SK-N-SH (cell line): ENCODE measurements around the gene DUS2. TPM values are rescaled to one million over a fixed set of nuclear protein-coding genes. Genes with fewer than 3 reads are reported as not detected.
"Not testable (repeated sequence)": the region's sequence is repeated elsewhere in the genome, so short reads cannot be mapped to it uniquely, and the experiment has no call there.

Experiments used
- CTCF ChIA-PET: fragments of 300-600, 350-600 bp; formaldehyde crosslinking; extraction: SDS; loops from one replicate; lab custom pipeline; 2021; lab: Yijun Ruan, JAX
- POLR2A ChIA-PET: fragments of 350-600 bp; sonication (Branson Sonifier 250); formaldehyde crosslinking; extraction: SDS; loops from one replicate; lab custom pipeline; 2020; ENCODE audit warnings: antibody characterized with exemption, inconsistent platforms; lab: Yijun Ruan, JAX
- DNase-seq: peaks from one replicate; pipeline ENCODE4 v3.0.0; 2012
- H2AFZ ChIP-seq: fragments of 200-600 bp; sonication (generic); 2 replicates; pipeline ENCODE4 v1.8.1; 2016; ENCODE audit warnings: antibody characterized with exemption, mild to moderate bottlenecking, low read depth
- H3F3A ChIP-seq: fragments of 200-600 bp; sonication (generic); replicated peaks from 2 replicates; pipeline ENCODE3; 2016; ENCODE audit warnings: antibody characterized with exemption, mild to moderate bottlenecking; ENCODE audit not compliant: insufficient read depth
- H3K27ac ChIP-seq, 2 experiments: fragments of 200-500 bp in 1 of 2; fragments of 200-600 bp in 1 of 2; sonication (Bioruptor generic) in 1 of 2; sonication (generic), shearing (Covaris generic) in 1 of 2; 2 replicates each; pipeline versions ENCODE4 v1.5.1 to v1.6.1; 2014 to 2016; ENCODE audit warnings: low read depth in 2 of 2, inconsistent platforms in 1 of 2, low read length in 1 of 2, mild to moderate bottlenecking in 1 of 2, mixed read lengths in 1 of 2
- H3K27me3 ChIP-seq: fragments of 200-600 bp; sonication (generic), shearing (Covaris generic); 2 replicates; pipeline ENCODE4 v1.6.1; 2016; ENCODE audit warnings: mixed run types; ENCODE audit not compliant: insufficient read depth
- H3K36me3 ChIP-seq, 2 experiments: fragments of 200-500 bp in 1 of 2; fragments of 200-600 bp in 1 of 2; sonication (Bioruptor generic) in 1 of 2; sonication (generic) in 1 of 2; replicated peaks in 1 of 2; 2 replicates each; pipeline versions ENCODE3 to v1.5.1; 2014 to 2016; ENCODE audit warnings: low read length in 1 of 2, mild to moderate bottlenecking in 1 of 2; ENCODE audit not compliant: insufficient read depth in 2 of 2, control insufficient read depth in 1 of 2
- H3K4me1 ChIP-seq, 2 experiments: fragments of 200-500 bp in 1 of 2; fragments of 200-600 bp in 1 of 2; sonication (Bioruptor generic) in 1 of 2; sonication (generic), shearing (Covaris generic) in 1 of 2; 2 replicates each; pipeline versions ENCODE4 v1.5.1 to v1.6.1; 2014 to 2016; ENCODE audit warnings: low read depth in 1 of 2, low read length in 1 of 2, mixed run types in 1 of 2; ENCODE audit not compliant: insufficient read depth in 2 of 2, control insufficient read depth in 1 of 2
- H3K4me2 ChIP-seq: fragments of 200-600 bp; sonication (generic), shearing (Covaris generic); 2 replicates; pipeline ENCODE4 v1.6.1; 2017; ENCODE audit warnings: mixed run types
- H3K4me3 ChIP-seq, 2 experiments: fragments of 200-500 bp in 1 of 2; fragments of 200-600 bp in 1 of 2; sonication (Bioruptor generic) in 1 of 2; sonication (generic), shearing (Covaris generic) in 1 of 2; 2 replicates each; pipeline versions ENCODE4 v1.5.1 to v1.8.1; 2014 to 2016; ENCODE audit warnings: low read depth in 2 of 2, inconsistent platforms in 1 of 2, low read length in 1 of 2, mild to moderate bottlenecking in 1 of 2, mixed read lengths in 1 of 2, moderate library complexity in 1 of 2
- H3K79me2 ChIP-seq: fragments of 200-600 bp; sonication (generic); 2 replicates; pipeline ENCODE4 v1.8.1; 2017; ENCODE audit warnings: mild to moderate bottlenecking; ENCODE audit not compliant: insufficient read depth
- H3K9ac ChIP-seq: fragments of 200-600 bp; sonication (generic); 2 replicates; pipeline ENCODE4 v1.6.1; 2017; ENCODE audit warnings: mixed run types
- H3K9me2 ChIP-seq: fragments of 200-600 bp; sonication (generic); 2 replicates; pipeline ENCODE4 v1.6.1; 2017; ENCODE audit warnings: mixed run types
- H3K9me3 ChIP-seq: fragments of 200-600 bp; sonication (generic); 2 replicates; pipeline ENCODE4 v1.6.1; 2017; ENCODE audit warnings: mixed run types, mild to moderate bottlenecking, moderate library complexity
- H4K20me1 ChIP-seq: fragments of 200-600 bp; sonication (generic); 2 replicates; pipeline ENCODE4 v1.6.1; 2017; ENCODE audit warnings: mild to moderate bottlenecking, mixed run types; ENCODE audit not compliant: insufficient read depth
- CHD2 ChIP-seq: fragments of 150-350 bp; IDR thresholded peaks from 2 replicates; pipeline ENCODE4 v1.6.1; 2018; ENCODE audit warnings: low read length; ENCODE audit not compliant: partially characterized antibody
- FOXJ3 ChIP-seq: sonication (generic); formaldehyde crosslinking; IDR thresholded peaks from 2 replicates; pipeline ENCODE4 v1.5.1; 2020; ENCODE audit warnings: mild to moderate bottlenecking, missing genetic modification reagents
- GABPA ChIP-seq: IDR thresholded peaks from 2 replicates; pipeline ENCODE4 v1.4.0; 2012; ENCODE audit warnings: low read depth, mild to moderate bottlenecking
- GATA2 ChIP-seq: sonication (generic); formaldehyde crosslinking; IDR thresholded peaks from 2 replicates; pipeline ENCODE4 v1.5.0; 2020; ENCODE audit warnings: mild to moderate bottlenecking, missing genetic modification reagents
- IRF3 ChIP-seq: fragments of 150-350 bp; IDR thresholded peaks from 2 replicates; pipeline ENCODE4 v1.6.1; 2016; ENCODE audit warnings: mild to moderate bottlenecking, low read depth, low read length
- JUND ChIP-seq: IDR thresholded peaks from 2 replicates; pipeline ENCODE4 v1.4.0; 2012
- MEF2A ChIP-seq: IDR thresholded peaks from 2 replicates; pipeline ENCODE4 v1.4.0; 2012; ENCODE audit warnings: low read depth, borderline replicate concordance
- NFIC ChIP-seq: IDR thresholded peaks from 2 replicates; pipeline ENCODE4 v1.4.0; 2012; ENCODE audit warnings: borderline replicate concordance
- NRF1 ChIP-seq: IDR thresholded peaks from 2 replicates; pipeline ENCODE4 v1.6.1; 2012; ENCODE audit warnings: low read depth, mild to moderate bottlenecking, low read length
- PBX3 ChIP-seq: IDR thresholded peaks from 2 replicates; pipeline ENCODE4; 2012
- RAD21 ChIP-seq: IDR thresholded peaks from 2 replicates; pipeline ENCODE4 v1.6.1; 2012; ENCODE audit warnings: mild to moderate bottlenecking, low read length
- RCOR1 ChIP-seq: fragments of 150-350 bp; IDR thresholded peaks from 2 replicates; pipeline ENCODE4 v1.6.1; 2017; ENCODE audit warnings: antibody characterized with exemption, low read length
- REST ChIP-seq: IDR thresholded peaks from 2 replicates; pipeline ENCODE4 v1.6.1; 2012; ENCODE audit warnings: mild to moderate bottlenecking, low read depth, low read length, moderate library complexity
- RXRA ChIP-seq: IDR thresholded peaks from 2 replicates; pipeline ENCODE4 v1.4.0; 2012; ENCODE audit warnings: low read depth, mild to moderate bottlenecking, borderline replicate concordance
- SIN3A ChIP-seq: IDR thresholded peaks from 2 replicates; pipeline ENCODE4 v1.6.1; 2012; ENCODE audit warnings: low read depth, mild to moderate bottlenecking, low read length, moderate library complexity, borderline replicate concordance
- TAF1 ChIP-seq: IDR thresholded peaks from 2 replicates; pipeline ENCODE4 v1.6.1; 2012; ENCODE audit warnings: low read depth, mild to moderate bottlenecking, low read length, moderate library complexity, borderline replicate concordance
- TEAD4 ChIP-seq: IDR thresholded peaks from 2 replicates; pipeline ENCODE4 v1.4.0; 2012; ENCODE audit warnings: mild to moderate bottlenecking, borderline replicate concordance; ENCODE audit not compliant: insufficient read depth
- YY1 ChIP-seq: IDR thresholded peaks from 2 replicates; pipeline ENCODE4 v1.4.0; 2012; ENCODE audit warnings: low read depth, mild to moderate bottlenecking
- WGBS: methylation state at CpG from one replicate; pipeline ENCODE4 v1.1.6; 2017; ENCODE audit warnings: low lambda C conversion rate; 5-methylcytosine and 5-hydroxymethylcytosine counted together
- polyA plus RNA-seq, 3 experiments: library from polyadenylated mRNA; depleted of rRNA; stranded (reverse); fragments of >200 nt; gene quantifications; 2 replicates each; pipeline ENCODE4 v1.2.3, GENCODE V29; 2012
- TF ChIP-seq, protein P1 (sequence below): IDR thresholded peaks from 2 replicates; pipeline ENCODE4 v1.4.0; 2012; ENCODE audit warnings: low read depth, borderline replicate concordance
- TF ChIP-seq, protein P2 (sequence below): IDR thresholded peaks from 2 replicates; pipeline ENCODE4 v1.4.0; 2012; ENCODE audit warnings: low read depth

Gene DUS2
- polyA plus RNA-seq, 1 of the 3 experiments (the other 2 are of a cell fraction): 16.1 TPM

DNA sequence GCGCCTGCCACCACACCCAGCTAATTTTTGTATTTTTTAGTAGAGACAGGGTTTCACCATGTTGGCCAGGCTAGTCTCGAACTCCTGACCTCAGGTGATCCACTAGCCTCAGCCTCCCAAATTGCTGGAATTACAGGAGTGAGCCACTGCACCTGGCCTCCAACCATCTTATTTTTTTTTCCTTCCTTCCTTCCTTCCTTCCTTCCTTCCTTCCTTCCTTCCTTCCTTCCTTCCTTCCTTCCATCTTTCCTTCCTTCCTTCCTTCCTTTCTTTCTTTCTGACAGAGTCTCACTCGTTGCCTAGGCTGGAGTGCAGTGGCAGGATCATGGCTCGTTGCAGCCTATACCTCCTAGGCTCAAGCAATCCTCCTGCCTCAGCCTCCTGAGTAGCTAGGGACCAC, 13.2 kb upstream of the DUS2 start:
- H3K27me3 ChIP-seq, H3K4me2 ChIP-seq, H3K9ac ChIP-seq, H3F3A ChIP-seq, H3K9me3 ChIP-seq, H2AFZ ChIP-seq, DNase-seq, H3K27ac ChIP-seq, H3K9me2 ChIP-seq, H3K4me1 ChIP-seq, H3K4me3 ChIP-seq, H4K20me1 ChIP-seq, POLR2A ChIA-PET, H3K36me3 ChIP-seq, H3K79me2 ChIP-seq: not testable (repeated sequence)
- CTCF ChIA-PET: interaction anchor here (0.7 to 1.0 kb wide), 2 partner anchors 17 to 30 kb away, joined by 3 read pairs; no protein-coding TSS in a partner anchor
- WGBS: 38% methylated on average over 4 of the region's 4 CpGs

DNA sequence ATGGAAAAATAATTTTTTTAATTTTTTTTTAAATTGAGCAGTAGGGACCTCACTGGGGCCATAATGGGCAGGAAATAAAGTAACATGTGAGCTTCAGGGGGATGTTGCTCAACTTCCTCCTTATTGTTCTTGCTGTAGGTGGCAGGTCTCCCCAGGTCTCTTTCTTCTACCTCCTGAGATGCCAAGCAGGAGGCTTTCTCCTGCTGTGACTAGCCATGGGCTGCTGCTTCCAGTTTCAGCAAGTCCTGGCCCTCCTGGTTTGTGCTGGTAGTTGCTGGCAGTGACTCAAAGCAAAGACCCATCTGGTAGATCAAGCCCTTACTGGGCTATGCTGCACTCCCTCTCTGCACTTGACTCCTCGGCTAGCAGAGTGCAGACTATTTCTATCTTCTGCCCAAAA, 9.6 kb upstream of the DUS2 start:
- POLR2A ChIA-PET: interaction anchor here (0.6 kb wide), 1 partner anchor 57 kb away, joined by 7 read pairs; no protein-coding TSS in a partner anchor
- Histone ChIP-seq H3K4me2 (no peak overlapping the region), H3K9me3 (no peaks in the 10 kb centered on the region), H2AFZ (no peak overlapping the region), H3K36me3 (no peaks in the 10 kb centered on the region), H3K79me2 (no peaks in the 10 kb centered on the region), H3K27ac (no peak overlapping the region), H3K27me3 (no peaks in the 10 kb centered on the region), H3K9me2 (no peaks in the 10 kb centered on the region), H3K4me1 (no peaks in the 10 kb centered on the region), H3F3A (no peaks in the 10 kb centered on the region), H3K4me3 (no peak overlapping the region), H3K9ac (no peak overlapping the region), H4K20me1 (no peaks in the 10 kb centered on the region)
- WGBS: 33% methylated on average over 1 of the region's 1 CpG
- no peak for DNase-seq
- TF ChIP-seq NFIC (no peak), RXRA (no peak), REST (no peak), NRF1 (no peak), RAD21 (no peak), YY1 (no peak), PBX3 (no peak), FOXJ3 (CRISPR knock-in tag) (no peak), RCOR1 (no peak), IRF3 (no peak), TAF1 (no peak), SIN3A (no peak), GABPA (no peak), GATA2 (CRISPR knock-in tag) (no peak), JUND (no peak), MEF2A (no peak), CHD2 (no peak), TEAD4 (no peak)
- TF ChIP-seq, protein P1, sequence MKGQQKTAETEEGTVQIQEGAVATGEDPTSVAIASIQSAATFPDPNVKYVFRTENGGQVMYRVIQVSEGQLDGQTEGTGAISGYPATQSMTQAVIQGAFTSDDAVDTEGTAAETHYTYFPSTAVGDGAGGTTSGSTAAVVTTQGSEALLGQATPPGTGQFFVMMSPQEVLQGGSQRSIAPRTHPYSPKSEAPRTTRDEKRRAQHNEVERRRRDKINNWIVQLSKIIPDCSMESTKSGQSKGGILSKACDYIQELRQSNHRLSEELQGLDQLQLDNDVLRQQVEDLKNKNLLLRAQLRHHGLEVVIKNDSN: no peak
- TF ChIP-seq, protein P2, sequence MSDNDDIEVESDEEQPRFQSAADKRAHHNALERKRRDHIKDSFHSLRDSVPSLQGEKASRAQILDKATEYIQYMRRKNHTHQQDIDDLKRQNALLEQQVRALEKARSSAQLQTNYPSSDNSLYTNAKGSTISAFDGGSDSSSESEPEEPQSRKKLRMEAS: no peak
- CTCF ChIA-PET: interaction anchor here (0.9 to 1.3 kb wide), 2 partner anchors 197 to 215 kb away, joined by 3 to 4 read pairs; no protein-coding TSS in a partner anchor
